Dermis microvascular lymphatic vessel endothelial cell (primary cell): ENCODE measurements around the gene GNG12. TPM values are rescaled to one million over a fixed set of nuclear protein-coding genes. Genes with fewer than 3 reads are reported as not detected.
A peak's percentile ranks its signal among the peaks of the same experiment; 100 is the strongest.

Source experiments
- DNase-seq, 2 donors: peaks; one replicate each; pipeline versions ENCODE4 v3.0.0 to v3.0.0-alpha.2; 2010; ENCODE audit warnings: low read depth in 2 of 2
- total RNA-seq: library from RNA; depleted of rRNA; stranded (reverse); fragments of >200 nt; gene quantifications from 2 replicates; pipeline ENCODE4 v1.2.1, GENCODE V29; 2014

Gene GNG12
- total RNA-seq, 1 donor from 2014 or later: 144 TPM

- no peak for DNase-seq
Measured at GRCh38 chr1:67815303-67816094, 17.8 kb downstream of the GNG12 start.

DNA sequence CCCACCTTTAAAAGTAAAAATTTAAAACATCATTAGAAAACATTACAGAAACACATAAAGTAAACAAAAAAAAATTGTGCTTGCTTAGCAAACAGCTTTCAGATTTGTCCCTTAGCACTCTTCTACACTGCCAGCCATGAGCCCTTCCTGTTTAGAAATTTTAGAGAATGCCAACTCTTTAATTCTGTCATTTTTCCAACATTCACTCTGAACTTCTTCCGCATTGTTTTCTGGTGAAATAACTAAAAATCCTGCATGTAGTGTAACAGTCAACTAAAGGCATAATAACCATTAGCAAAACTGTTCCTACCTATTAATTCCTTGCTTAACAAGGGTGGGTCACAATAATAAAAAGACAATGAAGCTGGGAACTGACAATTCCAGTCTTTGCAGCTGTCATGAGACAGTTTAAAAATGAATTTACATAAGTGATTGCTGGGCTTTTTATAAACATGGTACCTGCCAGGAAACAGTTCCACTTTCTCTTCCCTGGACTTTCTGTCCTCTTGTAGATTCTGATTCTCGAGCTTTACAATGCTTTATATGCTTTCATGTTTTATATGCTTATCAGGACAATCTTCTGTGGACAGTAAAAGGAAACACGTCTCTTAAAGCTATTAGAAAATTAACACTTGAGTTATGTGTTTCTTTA, 19.0 kb downstream of the GNG12 start:
- peak; percentile 48 to 70 for DNase-seq

DNA sequence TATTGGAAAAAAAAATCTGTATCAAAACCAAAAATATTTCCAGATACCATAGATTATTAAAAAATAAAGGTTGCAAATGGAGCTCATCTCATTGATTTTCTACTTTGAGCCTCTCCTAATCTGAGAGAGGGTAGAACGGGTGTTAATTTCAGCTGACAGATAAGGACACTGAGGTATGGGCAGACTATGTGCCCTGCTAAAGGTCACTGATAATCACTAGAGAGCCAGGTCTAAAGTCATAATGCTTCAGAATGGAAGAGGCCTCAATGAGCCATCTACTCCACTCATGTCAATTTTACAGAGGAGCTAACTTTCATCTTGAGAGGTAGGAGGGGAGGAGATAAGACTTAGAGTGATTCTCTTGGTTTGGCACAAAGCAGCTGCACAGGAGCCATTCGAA, 21.0 kb downstream of the GNG12 start:
- DNase-seq: no peak

- DNase-seq: peak in 1 of 2 donors; percentile 87
Measured at GRCh38 chr1:67811781-67812180, 21.5 kb downstream of the GNG12 start.

GRCh38 chr1:67809887-67810286, 23.4 kb downstream of the GNG12 start:
- DNase-seq: peak in 1 of 2 donors; percentile 51

- DNase-seq: no peak
Measured at GRCh38 chr1:67807282-67807681, 26.0 kb downstream of the GNG12 start.

DNA sequence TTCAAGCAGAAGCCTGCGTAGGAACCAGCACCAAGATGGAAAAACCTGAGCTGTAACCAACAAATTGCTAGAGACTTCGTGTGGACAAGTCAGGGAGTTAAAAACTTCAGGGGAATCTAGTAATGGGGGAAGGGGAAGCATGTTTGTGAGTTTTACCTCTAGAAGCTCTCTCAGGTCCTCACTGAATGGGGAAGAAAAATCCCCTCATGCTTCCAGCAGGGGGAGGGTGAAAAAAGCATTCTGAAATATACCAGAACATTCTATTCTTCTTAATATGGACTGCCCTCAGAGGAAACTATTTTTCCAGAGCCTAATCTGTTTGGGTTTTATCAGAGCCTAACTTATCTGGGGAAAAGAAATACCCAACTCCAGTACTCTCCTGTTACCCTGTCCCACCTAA, 28.6 kb downstream of the GNG12 start:
- no peak for DNase-seq

DNA sequence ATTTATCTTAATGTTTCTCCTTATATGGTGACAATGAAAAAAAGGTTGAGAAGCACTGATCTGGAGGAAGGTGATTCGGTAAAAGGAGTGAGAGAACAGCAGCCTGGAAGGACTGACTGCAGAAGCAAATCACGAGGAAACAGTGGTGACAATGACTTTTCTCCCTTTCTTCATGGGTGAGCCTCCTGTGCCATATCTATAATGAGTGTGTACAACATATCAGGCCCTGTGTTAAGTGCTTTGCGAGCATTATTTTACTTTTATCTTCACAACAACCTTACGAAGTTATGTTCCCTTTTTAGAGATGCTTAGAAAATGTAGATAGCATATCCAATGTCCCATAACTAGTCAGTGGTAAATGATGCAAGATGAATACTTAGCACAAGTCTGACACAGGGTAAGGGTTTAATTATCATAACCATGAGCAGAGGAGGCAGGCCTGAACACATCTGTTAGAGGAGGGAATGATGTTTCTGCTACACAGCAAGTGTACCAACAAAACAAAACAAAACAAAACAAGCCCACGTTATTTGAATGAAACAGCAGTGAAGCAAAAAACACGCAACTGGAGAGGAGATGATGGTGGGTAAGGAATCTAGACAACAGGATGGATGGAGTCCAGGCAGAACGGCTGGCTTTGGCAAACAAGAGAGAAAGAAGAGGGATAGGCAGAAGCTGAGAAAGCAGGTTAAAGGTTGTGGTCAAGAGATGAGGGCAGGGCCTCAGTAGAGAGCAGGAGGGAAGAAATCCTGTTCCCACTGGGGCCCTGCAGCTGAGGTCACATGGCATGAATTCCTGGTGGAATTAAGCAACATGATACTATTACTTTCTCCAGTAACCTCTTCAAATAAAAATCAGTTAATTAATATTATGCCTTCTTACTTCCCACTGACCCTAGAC, 29.6 kb downstream of the GNG12 start:
- no peak for DNase-seq

DNA sequence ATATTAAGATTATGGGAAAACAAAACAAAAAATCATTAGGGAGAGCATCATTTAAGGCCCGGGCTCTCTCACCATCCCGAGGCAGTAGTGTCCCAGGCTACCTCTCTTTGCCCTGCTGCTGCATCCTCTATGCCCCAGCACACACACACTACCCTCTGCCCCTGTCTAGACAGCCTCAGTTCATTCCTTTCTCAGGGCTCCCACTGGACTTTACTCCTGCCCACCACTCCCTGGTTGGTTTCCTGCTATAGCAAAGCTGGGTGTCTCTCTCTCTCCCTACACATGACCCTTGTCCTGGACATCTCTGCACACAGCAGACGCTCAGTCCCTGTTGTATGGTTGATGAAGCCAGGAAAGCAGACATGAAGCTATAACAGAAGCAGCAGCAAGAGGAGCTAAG, 30.7 kb downstream of the GNG12 start:
- DNase-seq: no peak

DNA sequence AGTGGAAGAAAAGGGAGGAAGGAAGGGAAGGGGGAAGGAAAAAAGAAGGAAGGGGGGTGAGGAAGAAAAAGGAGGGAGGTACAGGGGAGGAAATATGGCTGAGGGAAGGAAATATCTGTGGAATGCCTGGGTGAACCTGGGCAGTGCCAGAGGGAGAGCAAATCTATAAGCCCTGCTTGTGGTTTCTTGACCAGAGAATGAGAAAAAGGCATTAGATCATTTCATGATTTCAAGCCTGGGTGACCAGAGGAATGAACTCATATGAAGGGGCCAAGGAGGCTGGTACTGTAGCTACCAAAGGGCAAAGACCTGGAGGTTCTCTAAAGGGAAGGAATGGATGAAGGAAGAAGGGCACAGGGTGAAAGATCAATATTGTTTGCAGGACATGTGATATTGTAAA, 31.4 kb downstream of the GNG12 start:
- DNase-seq: no peak

- DNase-seq: peak in 1 of 2 donors; percentile 58
Measured at GRCh38 chr1:67795179-67795912, 37.9 kb downstream of the GNG12 start.

DNA sequence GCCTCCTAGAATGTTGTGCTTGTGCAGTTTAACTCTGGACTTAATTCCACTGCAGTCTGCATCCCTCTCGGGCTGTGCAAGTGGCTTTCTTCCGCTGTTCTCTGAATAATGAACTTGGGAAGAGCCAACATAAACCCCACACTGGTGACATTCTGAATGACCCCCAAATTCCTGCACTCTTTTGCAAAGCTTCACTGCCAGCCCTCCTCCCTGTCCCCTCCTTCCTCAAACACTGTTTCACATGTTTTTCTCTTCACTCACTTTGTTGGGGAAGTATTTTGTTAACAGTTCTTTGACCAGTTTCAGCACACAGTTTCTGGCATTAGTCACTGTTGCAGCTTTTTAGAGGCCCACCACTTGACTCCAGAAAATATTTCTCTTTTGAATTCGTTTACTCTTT, 39.7 kb downstream of the GNG12 start:
- peak; percentile 52 to 84 for DNase-seq

DNA sequence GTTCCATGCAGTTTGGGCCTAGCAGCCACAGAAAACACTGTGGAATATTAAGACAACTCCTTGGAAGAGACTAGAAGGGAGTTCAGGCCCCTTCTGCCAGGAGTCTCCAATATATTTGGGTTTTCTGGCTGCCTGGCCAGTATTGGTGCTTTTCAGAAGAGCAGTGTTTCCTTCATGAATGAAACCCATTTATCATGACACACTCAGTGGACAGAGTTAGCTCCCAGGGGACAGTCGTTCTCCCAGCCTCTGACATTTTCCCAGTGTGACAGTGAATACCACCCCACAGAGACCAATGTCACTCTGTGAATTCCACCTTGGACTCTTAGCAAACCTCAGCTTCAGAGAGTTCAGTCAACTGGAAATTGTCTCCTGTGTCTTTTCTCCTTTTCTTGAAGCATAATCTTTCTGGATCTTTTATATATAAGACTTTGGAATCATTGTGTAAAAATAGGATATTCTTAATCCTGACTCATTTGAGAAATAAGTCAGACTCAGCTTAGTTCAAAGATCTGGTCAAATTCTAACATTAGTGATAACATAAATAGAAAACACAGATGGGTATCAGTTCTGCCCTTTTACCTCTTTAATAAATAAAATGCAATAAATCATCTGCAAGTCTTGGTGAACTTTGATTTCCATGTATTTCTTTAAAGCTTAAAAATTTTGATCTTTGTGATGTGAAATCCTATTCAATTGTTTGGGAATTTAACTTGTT, 40.4 kb downstream of the GNG12 start:
- DNase-seq: peak in 1 of 2 donors; percentile 27

DNA sequence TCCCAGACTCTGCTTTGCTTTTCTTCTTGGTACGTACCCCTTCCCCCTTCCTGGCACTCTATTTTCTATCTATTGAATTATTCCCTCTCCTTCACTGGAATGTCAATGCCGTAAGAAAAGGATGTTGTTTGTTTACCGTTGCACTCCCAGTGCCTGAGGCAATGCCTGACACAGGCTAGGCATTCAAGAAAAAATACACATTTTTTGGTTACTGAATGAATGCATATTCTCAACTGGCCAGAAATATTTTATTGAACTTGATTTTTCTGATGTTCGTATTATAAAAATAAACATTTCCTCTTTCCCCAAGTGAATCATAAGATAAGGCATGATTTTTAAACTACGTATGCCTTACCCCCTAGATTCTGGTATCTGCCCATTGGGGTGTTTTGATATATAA, 41.2 kb downstream of the GNG12 start:
- peak in 1 of 2 donors; percentile 56 for DNase-seq

- peak in 1 of 2 donors; percentile 69 for DNase-seq
Measured at GRCh38 chr1:67791686-67792085, 41.6 kb downstream of the GNG12 start.

DNA sequence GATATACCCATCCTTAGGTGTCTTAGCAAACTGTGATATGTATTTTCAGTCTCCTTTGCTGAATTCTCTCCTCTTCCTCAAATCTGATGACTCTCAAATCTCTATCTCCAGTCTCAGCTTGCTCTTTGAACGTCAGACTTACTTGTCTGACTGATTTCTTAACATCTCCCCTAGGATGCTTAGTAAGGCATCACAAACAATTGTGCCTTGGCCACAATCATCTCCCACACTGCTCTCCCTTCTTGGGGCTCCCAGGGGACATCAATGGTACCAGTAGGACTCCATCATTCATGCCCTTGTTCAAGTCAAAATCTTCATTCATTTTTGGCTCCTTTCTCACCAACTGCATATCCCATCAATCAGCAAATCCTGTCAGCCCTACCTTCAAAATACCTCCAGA, 42.0 kb downstream of the GNG12 start:
- no peak for DNase-seq

DNA sequence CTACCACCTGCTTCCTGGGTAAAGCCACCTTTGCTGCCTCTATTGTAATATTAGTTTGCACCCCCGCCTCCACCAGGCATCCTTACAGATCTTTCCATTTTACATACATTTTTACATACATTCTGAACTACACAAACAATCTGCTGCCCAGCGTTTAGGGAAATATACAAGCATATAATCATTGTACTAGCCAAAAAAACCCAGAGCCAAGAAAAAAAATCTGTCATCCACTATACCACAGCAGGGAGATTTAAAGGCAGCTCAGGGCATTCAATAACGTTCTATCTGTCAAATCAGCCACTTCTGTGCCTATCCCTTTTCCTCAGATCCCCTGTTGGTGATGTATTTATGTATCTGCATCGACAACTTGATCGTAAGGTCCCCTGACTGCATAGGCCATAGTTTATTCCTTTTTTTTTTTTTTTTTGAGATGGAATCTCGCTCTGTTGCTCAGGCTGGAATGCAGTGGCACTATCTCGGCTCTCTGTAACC, 43.0 kb downstream of the GNG12 start:
- DNase-seq: no peak

DNA sequence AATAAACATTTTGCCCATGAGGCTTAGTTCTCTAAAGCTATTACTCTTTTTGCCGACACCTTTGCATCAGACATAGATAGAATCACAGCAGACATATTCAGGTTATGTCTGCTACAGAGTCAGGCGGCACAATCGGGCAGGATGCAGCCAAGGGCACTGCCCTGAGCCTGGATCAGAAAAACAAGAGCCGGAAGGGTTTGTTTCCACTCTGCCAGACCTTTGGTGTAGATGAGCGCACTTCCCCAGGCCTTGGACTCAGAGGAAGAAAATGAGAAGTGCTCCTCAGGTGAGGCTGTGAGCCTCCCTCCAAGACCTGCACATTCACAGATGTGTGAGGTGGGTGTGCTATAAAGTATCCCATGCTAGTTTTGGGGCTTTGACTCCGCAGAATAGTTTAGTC, 43.7 kb downstream of the GNG12 start:
- peak; percentile 73 to 89 for DNase-seq

- DNase-seq: no peak
Measured at GRCh38 chr1:67788904-67789303, 44.4 kb downstream of the GNG12 start.

DNA sequence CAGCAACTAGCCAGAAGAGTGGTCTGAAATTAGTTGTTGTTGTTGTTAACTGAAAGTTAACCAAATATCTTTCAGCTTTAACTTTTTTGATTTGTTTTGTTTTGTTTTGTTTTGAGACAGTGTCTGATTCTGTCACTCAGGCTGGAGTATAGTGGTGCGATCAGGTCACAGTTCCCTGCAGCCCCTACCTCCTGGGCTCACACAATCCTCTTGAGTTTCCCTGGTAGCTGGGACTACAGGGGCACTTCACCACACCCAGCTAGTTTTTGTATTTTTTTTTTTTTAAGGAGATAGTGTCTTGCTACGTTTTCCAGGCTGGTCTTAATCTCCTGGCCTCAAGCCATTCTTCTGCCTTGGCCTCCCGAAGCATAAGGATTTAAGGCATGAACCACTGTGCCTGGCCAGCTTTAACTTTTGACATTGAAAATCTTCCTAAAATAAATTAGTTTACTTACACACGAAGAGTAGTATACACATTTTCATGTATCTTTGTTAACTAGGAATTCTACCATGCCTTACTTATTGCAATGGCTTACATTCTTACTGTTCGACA, 45.0 kb downstream of the GNG12 start:
- DNase-seq: no peak
